ENCODE measurements around the gene STARD9.

GRCh38 chr15:42759093-42759492, 183.7 kb downstream of the STARD9 start:
- no peak for TF ChIP-seq CTCF (IDR thresholded peaks at IDR 0.05 in 2 of 3, conservative IDR thresholded peaks at IDR 0.05 in 1 of 3; ENCODE audit: borderline replicate concordance in 1 of 3, insufficient read depth in 1 of 3, low read depth in 2 of 3, low read length in 2 of 3)
- TF ChIP-seq CBX3 (IDR thresholded peaks at IDR 0.05; ENCODE audit: low read depth) = no peak
- TF ChIP-seq EZH2 (IDR thresholded peaks at IDR 0.05) = no peak
- TF ChIP-seq FOSL1 (IDR thresholded peaks at IDR 0.05; ENCODE audit: low read depth) = no peak
- no peak for TF ChIP-seq POLR2A (IDR thresholded peaks at IDR 0.05; ENCODE audit: borderline replicate concordance, extremely low read depth, insufficient read depth, insufficient read length)
- TF ChIP-seq EZH2phosphoT487 (IDR thresholded peaks at IDR 0.05; ENCODE audit: borderline replicate concordance) = no peak
- TF ChIP-seq POLR2AphosphoS5 (IDR thresholded peaks at IDR 0.05; ENCODE audit: low read depth, low read length) = no peak
- no peak for TF ChIP-seq SIN3A (IDR thresholded peaks at IDR 0.05; ENCODE audit: low read depth)
- no peak for TF ChIP-seq REST (IDR thresholded peaks at IDR 0.05; ENCODE audit: low read depth)
- TF ChIP-seq JUND (IDR thresholded peaks at IDR 0.05) = no peak
